DND-41 (cell line): Measurements from ENCODE around the gene SAG.

Source experiments
- ATAC-seq: fragments of 200-7000 bp; cut with Tn5 transposase; 3 replicates; pipeline ENCODE4 v1.9.1; 2021; ENCODE audit warnings: low read depth; ENCODE audit not compliant: insufficient read depth
- DNase-seq: peaks from one replicate; pipeline ENCODE4 v3.0.0-alpha.2; 2020
- H2AFZ ChIP-seq: 2 replicates; pipeline ENCODE4 v1.6.0; 2012; ENCODE audit warnings: low read depth, low read length
- H3K27ac ChIP-seq: 2 replicates; pipeline ENCODE4 v1.5.1; 2012; ENCODE audit warnings: low read length, inconsistent platforms
- H3K27me3 ChIP-seq: fragments of 200-600 bp; sonication (generic); 2 replicates; pipeline ENCODE4 v1.6.0; 2012; ENCODE audit warnings: low read length, mild to moderate bottlenecking, inconsistent platforms; ENCODE audit not compliant: insufficient read depth, poor library complexity
- H3K36me3 ChIP-seq: 2 replicates; pipeline ENCODE4 v1.5.1; 2012; ENCODE audit warnings: low read length, inconsistent platforms; ENCODE audit not compliant: insufficient read depth
- H3K4me1 ChIP-seq: 2 replicates; pipeline ENCODE4 v1.5.1; 2012; ENCODE audit warnings: mild to moderate bottlenecking, low read length; ENCODE audit not compliant: insufficient read depth
- H3K4me2 ChIP-seq: 2 replicates; pipeline ENCODE4 v1.6.0; 2012; ENCODE audit warnings: mild to moderate bottlenecking, moderate library complexity, low read length, inconsistent platforms; ENCODE audit not compliant: insufficient read depth
- H3K4me3 ChIP-seq, 2 experiments: fragments of 200-600 bp in 1 of 2; shearing (Covaris generic) in 1 of 2; 2 replicates each; pipeline ENCODE4 v1.5.1; 2012 to 2016; ENCODE audit warnings: inconsistent platforms in 2 of 2, low read length in 2 of 2, mild to moderate bottlenecking in 2 of 2, low read depth in 1 of 2, moderate library complexity in 1 of 2
- H3K79me2 ChIP-seq: 2 replicates; pipeline ENCODE4 v1.6.0; 2012; ENCODE audit warnings: low read length, inconsistent platforms; ENCODE audit not compliant: insufficient read depth
- H3K9ac ChIP-seq: 2 replicates; pipeline ENCODE4 v1.6.0; 2012; ENCODE audit warnings: low read depth, mild to moderate bottlenecking, inconsistent platforms, low read length, moderate library complexity
- H3K9me3 ChIP-seq: 2 replicates; pipeline ENCODE4 v1.5.1; 2012; ENCODE audit warnings: low read length, moderate library complexity, mild to moderate bottlenecking, inconsistent platforms; ENCODE audit not compliant: insufficient read depth, severe bottlenecking
- H4K20me1 ChIP-seq: 2 replicates; pipeline ENCODE4 v1.6.0; 2012; ENCODE audit warnings: low read length; ENCODE audit not compliant: insufficient read depth
- EZH2 ChIP-seq: IDR thresholded peaks from 3 replicates; pipeline ENCODE4 v1.6.1; 2012; ENCODE audit warnings: borderline replicate concordance, low read depth, mild to moderate bottlenecking, moderate library complexity, low read length, inconsistent platforms; ENCODE audit not compliant: severe bottlenecking
- TF ChIP-seq, protein P1 (sequence below): IDR thresholded peaks from 2 replicates; pipeline ENCODE4 v1.5.1; 2012; ENCODE audit warnings: borderline replicate concordance, low read length, moderate library complexity, mild to moderate bottlenecking; ENCODE audit not compliant: poor library complexity, severe bottlenecking; ENCODE audit errors: extremely low read depth

Gene SAG

DNA sequence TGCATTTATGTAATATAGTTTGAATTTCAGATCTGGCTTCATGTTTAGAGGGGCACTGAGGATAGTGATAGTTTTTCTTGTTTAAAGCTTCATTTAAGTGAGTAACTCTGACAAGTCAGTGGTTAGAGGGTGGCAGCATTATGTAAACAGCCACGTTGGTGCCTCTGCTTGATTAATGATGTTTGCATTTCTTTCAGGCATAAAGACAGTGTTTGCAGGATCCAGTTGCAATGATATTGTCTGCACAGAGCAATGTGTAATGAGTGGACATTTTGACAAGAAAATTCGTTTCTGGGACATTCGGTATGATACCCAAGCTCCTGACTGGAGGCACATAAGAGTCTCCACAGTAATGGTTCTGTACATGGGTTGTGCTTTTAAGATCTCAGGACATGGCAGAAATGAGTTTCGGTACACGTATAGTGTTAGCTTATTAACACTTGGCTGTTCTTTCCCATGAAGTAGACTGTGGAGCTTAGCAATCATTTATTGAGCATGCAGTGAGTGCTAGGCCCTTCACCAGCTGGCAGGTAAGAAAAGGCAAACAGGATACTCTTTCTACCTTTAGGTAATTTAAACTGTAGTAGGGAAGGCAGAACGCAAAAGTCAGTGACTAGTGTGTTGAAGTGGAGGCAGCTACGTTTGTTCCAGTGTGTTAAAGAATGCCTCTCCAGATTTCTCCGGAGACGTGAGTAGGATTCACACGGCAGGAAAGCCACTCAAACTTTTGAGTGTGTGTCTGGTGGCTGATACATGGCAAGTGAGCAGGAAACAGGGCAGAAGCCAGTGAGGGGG is 17.4 kb upstream of the SAG start:
- TF ChIP-seq EZH2, result no peak
- TF ChIP-seq, protein P1, sequence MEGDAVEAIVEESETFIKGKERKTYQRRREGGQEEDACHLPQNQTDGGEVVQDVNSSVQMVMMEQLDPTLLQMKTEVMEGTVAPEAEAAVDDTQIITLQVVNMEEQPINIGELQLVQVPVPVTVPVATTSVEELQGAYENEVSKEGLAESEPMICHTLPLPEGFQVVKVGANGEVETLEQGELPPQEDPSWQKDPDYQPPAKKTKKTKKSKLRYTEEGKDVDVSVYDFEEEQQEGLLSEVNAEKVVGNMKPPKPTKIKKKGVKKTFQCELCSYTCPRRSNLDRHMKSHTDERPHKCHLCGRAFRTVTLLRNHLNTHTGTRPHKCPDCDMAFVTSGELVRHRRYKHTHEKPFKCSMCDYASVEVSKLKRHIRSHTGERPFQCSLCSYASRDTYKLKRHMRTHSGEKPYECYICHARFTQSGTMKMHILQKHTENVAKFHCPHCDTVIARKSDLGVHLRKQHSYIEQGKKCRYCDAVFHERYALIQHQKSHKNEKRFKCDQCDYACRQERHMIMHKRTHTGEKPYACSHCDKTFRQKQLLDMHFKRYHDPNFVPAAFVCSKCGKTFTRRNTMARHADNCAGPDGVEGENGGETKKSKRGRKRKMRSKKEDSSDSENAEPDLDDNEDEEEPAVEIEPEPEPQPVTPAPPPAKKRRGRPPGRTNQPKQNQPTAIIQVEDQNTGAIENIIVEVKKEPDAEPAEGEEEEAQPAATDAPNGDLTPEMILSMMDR, result no peak
- no peaks in the 10 kb centered on the region for H3K9me3 ChIP-seq
- DNase-seq (no peak), ATAC-seq (no peak)
- H3K27me3 ChIP-seq, result no peaks in the 10 kb centered on the region
- H3K27ac ChIP-seq, result no peak overlapping the region
- no peak overlapping the region for H3K4me3 ChIP-seq
- H3K4me1 ChIP-seq, result no peaks in the 10 kb centered on the region
- no peak overlapping the region for H3K4me2 ChIP-seq
- H3K79me2 ChIP-seq, result peaks cover 2% of the 10 kb centered on the region; the same call in 1 of the 2 replicates
- H4K20me1 ChIP-seq, result peaks cover 7% of the 10 kb centered on the region; the same call in 1 of the 2 replicates
- peaks cover 95% of the 10 kb centered on the region for H3K36me3 ChIP-seq
- H3K9ac ChIP-seq, result no peak overlapping the region
- H2AFZ ChIP-seq, result no peak overlapping the region

DNA sequence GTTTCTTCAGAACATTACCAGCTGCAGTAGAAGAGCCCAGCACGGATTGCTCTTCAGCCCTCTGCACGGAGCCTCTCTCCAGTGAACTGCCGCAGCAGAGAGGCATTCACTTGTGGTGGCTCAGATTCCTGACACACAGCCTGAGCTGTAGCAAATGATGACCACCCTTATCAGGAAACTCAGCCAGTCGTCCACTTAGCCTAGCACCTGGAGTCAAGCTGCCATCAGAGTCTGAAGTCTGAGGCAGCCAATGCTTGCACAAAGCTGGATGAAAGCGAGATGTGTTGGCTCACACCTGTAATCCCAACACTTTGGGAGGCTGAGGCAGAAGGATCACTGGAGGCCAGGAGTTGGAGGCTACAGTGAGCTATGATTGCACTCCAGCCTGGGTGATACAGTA is 11.7 kb upstream of the SAG start:
- Histone ChIP-seq H3K4me2 (no peak overlapping the region), H3K4me1 (no peaks in the 10 kb centered on the region), H3K27me3 (no peaks in the 10 kb centered on the region), H3K27ac (no peak overlapping the region), H3K9me3 (no peaks in the 10 kb centered on the region), H3K79me2 (no peaks in the 10 kb centered on the region), H2AFZ (no peak overlapping the region), H3K36me3 (peaks cover 55% of the 10 kb centered on the region), H4K20me1 (no peaks in the 10 kb centered on the region; the same call in 1 of the 2 replicates), H3K9ac (no peak overlapping the region), H3K4me3 (no peak overlapping the region)
- no peak for DNase-seq
- no peak for ATAC-seq
- TF ChIP-seq, protein P1, result no peak
- no peak for TF ChIP-seq EZH2

DNA sequence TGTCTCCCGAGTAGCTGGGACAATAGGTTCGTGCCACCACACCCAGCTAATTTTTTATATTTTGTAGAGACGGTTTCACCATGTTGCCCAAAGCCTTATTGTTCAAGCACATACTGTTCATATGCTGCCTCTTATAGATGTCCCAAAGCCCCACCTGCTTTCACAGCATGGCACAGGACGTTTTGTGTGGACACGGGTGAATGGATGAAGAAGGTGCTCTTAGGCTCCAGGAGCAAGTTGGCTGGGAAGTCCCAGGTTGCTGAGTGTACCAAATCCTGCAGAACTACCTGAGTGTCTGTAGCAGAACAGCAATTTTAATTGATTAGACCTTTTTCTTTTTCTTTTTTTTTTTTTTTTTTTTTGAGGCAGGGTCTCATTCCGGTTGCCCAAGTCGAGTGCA is 10.5 kb upstream of the SAG start:
- peaks cover 43% of the 10 kb centered on the region for H3K36me3 ChIP-seq
- no peak overlapping the region for H3K4me3 ChIP-seq
- DNase-seq, result no peak
- H3K79me2 ChIP-seq, result no peaks in the 10 kb centered on the region
- no peaks in the 10 kb centered on the region for H3K4me1 ChIP-seq
- H4K20me1 ChIP-seq, result no peaks in the 10 kb centered on the region; the same call in 1 of the 2 replicates
- no peak for ATAC-seq
- no peak overlapping the region for H3K4me2 ChIP-seq
- H2AFZ ChIP-seq, result no peak overlapping the region
- TF ChIP-seq, protein P1, result no peak
- TF ChIP-seq EZH2, result no peak
- no peaks in the 10 kb centered on the region for H3K27me3 ChIP-seq
- H3K27ac ChIP-seq, result no peak overlapping the region
- no peak overlapping the region for H3K9ac ChIP-seq
- no peaks in the 10 kb centered on the region for H3K9me3 ChIP-seq
